Right hindlimb (tissue), 1 donor: ENCODE measurements around the gene KPNA1.
"Not testable (repeated sequence)": the region's sequence is repeated elsewhere in the genome, so short reads cannot be mapped to it uniquely, and the experiment has no call there.

Experiments
- DNase-seq: peaks from one replicate; pipeline ENCODE4 v3.0.0-alpha.2; 2018

Gene KPNA1

DNA sequence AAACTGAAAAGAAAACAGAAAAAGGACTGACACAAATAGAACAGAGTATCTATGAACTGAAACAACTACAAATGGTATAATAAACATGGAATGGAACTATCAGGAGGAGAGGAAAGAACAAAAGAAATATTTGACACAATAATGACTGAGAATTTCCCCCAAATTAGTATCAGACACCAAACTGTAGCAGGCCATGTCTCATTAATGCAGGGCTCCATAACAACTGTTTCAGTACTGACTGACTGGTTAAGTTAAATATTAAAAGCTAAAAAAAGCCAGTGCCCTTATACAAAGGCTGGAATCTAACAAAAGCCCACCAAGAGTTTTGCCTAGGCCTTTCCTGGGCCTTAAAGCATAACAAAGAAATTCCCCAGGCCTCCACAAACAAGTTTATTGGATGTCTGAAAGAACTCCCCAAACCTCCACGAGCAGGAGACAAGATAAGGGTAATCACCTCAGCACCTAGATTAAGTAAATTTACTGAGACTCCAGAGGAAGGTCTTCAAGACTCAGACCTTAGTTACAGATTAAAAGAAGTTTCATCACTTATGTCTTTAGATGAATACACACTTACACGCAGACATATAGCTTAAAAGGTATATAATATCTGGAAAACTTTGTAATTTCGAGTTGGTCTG, 45.7 kb downstream of the KPNA1 start:
- DNase-seq: no peak

DNA sequence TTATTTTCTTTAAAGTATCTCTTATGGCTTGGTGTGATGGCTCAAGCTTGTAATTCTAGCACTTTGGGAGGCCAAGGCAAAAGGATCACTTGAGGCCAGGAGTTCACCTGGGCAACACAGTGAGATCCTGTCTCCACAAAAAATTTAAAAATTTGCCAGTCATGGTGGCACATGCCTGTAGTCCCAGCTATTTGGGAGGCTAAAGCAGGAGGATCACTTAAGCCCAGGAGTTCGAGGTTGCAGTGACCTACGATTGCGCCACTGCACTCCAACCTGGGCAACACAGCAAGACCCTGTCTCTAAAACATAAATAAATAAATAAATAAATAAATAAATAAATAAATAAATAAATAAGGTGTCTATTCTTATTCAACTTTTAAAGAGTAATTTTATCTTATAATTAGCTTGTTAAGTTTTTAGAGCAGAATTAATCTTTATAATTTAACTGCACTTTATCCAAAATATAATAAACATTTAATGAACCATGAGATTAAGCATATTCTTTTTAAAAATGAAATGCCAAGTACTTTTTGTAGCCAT, 48.0 kb downstream of the KPNA1 start:
- DNase-seq: no peak

DNA sequence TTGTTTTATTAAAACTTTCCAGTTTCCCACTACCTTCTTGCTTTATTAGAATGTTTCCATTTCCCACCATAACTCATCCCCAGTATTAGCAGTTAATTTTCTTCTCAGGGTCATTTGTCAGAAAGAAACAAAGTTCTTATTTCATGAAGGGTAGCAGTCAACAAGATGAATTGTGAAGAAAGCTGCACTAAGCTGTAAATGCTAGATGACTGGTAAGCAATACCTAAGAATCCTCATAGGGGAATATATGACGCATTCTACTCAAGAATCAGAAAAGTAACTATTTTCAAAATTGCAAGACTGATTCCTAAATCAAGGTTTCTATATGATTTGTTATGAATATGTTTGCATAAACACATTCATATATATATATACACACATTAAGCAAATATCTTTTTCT, 50.1 kb downstream of the KPNA1 start:
- DNase-seq: no peak

DNA sequence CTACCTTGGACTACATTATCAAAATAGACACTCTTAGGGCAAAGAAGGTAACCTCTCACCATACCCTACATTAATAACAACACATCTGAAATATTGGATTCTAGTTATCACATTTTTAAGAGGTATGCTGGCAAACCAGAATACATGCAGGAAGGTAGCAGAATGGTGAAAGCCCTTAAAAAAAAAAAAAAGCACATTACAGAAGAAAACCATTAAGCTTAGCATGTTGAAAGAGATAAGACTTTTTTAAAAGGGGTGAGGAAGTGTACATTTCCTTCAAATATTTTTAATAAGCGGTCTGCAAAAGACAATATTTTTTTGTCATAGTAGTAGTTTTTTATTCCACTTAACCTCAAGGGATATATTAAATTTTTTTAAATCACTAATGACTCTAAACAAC, 52.3 kb downstream of the KPNA1 start:
- no peak for DNase-seq

DNA sequence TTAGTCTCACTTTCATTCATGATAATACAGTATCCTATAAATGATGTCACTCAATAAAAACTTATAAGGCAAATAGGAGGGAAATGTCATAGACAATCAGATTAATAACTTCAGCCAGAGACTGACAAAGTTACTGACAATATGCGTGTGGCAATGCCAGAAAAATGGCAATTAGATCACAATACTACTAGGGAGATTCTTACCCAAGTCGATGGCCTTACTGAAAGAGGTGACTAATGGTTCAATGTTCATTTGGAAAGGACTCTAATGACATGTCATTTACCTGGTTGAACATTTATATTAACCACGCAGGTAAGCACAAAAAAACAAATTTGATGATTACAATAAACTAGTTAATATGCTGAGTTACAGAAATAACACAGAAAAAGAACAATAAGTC, 52.9 kb downstream of the KPNA1 start:
- no peak for DNase-seq

DNA sequence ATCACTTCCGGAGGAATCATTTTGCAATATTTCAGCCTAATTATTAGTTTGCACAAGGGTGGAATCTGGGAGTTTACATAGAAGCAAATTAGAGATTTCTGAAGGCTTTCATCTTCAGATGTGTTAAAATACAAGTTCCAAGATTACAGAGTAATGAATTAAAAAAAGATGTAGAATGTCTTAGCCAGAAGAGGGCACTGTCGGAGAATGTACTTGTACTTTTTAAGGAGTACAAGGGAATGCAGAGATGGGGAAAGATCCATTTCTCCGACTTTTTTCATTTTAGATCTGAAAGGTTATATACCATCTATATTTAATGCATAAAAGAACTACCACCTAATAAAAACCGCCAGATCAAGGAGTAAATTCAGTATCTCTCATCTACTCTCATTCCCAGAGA, 55.7 kb downstream of the KPNA1 start:
- no peak for DNase-seq

DNA sequence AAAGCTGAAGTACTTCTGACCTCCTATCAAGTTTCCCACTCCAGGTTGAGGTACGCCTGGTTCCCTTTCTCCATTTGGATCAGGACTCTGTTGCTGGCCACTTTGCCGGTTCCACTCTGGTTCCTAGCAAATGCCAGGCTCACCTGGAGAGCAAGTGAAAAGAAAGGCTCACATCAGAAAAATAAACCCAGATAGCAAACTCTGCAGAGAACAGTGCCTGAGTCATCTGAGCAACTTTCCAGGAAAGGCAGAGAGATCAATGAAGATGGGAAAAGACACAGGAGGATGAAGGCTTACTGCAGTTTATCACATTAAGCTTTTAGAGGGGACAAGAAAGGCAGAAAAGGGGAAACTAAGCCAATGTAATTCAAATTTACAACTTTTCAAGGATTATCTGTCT, 57.0 kb downstream of the KPNA1 start:
- no peak for DNase-seq

DNA sequence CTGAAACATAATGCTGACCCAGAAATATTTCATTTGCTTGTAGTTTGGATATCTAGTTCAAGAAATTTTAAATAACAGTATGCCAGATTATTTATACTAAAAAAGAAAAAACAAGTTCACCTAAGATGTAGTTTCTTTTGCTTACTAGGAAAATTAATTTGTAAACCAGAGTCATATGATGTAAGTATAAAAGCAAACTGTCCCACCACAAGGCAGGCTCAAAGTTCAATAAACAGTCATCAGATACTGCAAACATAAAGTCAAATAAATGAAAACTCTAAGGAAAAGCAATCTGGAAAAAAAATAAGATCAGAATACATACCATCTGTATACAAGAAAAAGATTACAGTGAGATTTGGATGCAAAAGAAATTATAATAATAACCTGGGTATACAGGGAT, 58.7 kb downstream of the KPNA1 start:
- DNase-seq: no peak

DNA sequence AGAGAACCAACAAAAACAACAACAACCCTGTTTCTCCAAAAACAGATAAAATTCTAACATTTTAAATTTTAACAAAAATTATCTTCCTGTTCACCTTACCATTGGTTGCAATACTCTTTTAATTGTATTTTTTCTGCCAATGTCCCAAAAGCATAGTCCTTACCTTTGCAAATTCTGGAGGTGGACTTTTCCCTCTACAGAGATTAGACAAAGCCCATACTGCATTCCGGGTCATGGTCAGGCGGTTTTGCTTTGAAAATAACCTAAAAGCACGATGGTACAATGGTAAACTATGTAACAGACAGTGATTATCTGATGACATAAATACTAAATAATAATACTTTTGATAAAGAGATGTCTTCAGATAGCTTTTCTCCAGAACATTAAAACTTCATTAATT, 63.4 kb downstream of the KPNA1 start:
- DNase-seq: no peak

DNA sequence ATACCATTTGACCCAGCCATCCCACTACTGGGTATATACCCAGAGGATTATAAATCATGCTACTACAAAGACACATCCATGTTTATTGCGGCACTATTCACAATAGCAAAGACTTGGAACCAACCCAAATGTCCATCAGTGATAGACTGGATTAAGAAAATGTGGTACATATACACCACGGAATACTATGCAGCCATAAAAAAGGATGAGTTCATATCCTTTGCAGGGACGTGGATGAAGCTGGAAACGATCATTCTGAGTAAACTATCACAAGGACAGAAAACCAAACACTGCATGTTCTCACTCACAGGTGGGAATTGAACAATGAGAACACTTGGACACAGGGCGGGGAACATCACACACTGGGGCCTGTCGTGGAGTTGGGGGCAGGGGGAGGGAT, 66.5 kb downstream of the KPNA1 start:
- not testable (repeated sequence) for DNase-seq

DNA sequence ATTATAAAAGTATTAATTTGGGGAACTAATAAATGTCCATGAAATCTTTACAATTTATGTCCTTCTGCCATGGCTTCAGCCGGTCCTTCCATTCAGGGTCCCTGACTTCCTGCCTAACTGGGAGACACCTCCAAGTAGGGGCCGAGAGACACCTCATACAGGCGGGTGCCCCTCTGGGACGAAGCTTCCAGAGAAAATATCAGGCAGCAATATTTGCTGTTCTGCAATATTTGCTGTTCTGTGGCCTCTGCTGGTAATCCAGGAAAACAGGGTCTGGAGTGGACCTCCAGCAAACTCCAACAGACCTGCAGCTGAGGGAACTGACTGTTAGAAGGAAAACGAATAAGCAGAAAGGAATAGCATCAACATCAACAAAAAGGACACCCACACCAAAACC, 70.2 kb downstream of the KPNA1 start:
- DNase-seq: not testable (repeated sequence)

DNA sequence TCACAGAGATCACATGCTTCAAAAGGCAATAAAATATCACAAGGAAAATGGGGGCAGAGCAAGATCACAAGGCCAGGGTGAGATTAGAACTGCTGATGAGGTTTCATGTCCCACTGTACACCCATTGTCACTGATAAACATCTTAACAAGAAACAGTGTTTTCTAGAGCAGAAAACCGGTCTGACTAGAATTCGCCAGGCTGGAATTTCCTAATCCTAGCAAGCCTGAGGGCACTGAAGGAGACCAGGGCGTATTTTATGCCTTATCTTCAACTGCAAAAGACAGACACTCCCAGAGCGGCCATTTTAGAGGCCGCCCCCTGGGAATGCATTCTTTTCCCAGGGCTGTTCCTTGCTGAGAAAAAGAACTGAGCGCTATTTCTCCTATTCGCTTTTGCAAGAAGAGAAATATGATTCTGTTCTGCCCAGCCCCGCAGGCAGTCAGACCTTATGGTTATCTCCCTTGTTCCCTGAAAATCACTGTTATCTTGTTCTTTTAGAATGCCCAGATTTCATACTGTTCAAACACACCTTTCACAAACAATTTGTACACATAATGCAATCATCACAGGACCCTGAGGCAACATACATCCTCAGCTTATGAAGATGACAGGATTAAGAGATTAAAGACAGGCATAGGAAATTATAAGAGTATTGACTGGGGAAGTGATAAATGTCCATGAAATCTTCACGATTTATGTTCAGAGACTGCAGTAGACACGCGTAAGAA, 70.8 kb downstream of the KPNA1 start:
- DNase-seq: not testable (repeated sequence)

DNA sequence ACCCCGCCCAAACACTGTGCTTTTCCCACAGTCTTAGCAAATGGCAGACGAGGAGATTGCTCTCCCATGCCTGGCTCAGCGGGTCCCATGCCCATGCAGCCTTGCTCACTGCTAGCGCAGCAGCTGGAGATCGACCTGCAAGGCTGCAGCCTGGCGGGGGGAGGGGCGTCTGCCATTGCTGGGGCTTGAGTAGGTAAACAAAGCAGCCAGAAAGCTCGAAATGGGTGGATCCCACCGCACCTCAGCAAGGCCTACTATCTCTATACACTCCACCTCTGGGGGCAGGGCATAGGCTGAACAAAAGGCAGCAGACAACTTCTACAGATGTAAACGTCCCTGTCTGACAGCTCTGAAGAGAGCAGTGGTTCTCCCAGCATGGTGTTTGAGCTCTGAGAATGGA, 71.6 kb downstream of the KPNA1 start:
- DNase-seq: no peak

DNA sequence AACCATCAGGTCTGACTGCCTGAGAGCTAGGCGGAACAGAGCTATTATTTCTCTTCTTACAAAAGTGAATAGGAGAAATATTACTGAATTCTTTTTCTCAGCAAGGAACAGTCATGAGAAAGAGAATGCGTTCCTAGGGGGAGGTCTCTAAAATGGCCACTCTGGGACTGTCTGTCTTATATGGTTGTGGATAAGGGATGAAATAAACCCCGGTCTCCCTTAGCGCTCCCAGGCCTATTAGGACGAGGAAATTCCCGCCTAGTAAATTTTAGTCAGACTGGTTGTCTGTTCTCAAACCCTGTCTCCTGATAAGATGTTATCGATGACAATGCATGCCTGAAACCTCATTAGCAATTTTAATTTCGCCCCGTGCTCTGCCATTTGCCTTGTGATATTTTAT, 78.8 kb downstream of the KPNA1 start:
- DNase-seq: no peak

DNA sequence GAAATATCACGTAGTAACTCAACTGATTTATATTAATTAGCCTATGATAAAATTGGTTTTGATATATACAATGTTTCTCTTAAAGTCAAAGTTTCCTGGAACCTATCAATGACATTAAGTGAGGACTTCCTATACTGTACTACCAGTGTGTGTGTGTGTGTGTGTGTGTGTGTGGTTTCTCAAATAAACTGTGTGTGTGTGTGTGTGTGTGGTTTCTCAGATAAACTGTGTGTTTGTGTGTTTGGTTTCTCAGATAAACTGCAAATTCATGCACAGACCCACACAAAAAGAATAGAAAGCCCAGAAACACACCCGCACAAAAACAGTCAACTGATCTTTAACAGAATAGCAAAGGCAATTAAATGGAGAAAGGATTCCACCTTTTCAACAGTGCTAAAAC, 84.4 kb downstream of the KPNA1 start:
- no peak for DNase-seq

DNA sequence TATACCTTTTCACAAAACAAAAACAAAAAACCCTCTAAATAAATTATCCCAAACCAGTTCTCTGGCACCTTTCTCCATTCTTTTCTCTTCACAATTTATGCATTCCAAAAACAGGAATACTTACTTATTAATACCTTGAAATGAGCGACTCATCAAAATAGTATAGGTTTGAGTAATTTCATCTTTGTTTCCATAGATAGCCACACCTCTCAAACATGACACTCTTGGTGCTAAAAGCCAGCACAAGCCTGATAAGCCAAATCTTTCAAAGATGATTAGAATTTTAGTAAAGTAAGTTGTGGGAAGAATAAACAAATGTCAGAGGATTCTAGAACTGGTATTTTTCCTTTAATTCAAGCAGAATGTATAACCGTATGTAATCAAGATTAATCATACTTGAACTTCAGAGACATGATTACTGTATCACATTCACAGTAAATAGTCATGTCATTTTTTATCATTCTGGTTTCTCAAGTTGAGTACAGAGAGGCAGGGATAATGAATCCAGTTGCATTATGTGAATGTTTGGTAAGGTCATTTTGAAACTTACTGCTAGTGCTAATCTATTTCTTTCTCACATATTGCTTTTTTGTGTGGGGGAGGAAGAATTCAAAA, 86.8 kb downstream of the KPNA1 start:
- no peak for DNase-seq

DNA sequence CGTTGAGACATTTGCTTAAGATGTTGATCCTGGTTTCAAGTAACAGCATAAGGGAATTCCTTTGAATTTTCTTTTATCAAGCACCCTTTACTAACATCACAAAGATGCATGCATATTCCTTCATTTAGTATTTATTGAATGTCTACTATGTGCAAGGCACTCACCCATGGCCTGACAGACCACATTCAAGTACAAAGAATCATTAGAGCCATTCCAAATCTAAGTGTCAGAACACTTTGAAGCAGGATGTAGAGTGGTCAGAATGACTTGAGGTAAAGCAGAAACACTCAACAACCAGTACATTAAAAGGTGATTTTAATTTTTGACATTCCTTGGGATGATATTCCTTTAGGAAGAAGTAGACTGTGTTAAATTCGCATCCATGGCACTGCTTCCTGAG, 92.9 kb downstream of the KPNA1 start:
- no peak for DNase-seq

DNA sequence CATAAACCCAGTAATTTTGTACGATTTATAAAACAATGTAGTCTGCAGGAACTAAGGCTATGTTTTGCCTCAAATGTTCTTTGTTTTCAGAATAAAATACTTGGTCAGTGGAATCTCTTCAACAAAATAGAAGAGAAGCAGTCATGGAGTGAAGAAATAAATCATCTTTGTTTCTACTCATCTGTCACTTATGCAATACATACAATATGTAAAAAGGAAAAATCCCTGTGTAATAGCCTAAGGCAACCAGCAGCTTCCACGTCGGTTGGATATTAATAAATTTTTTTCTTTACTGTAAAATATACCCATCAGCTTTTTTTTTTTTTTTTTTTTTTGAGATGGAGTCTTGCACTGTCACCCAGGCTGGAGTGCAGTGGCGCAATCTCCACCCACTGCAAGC, 93.6 kb downstream of the KPNA1 start:
- no peak for DNase-seq

DNA sequence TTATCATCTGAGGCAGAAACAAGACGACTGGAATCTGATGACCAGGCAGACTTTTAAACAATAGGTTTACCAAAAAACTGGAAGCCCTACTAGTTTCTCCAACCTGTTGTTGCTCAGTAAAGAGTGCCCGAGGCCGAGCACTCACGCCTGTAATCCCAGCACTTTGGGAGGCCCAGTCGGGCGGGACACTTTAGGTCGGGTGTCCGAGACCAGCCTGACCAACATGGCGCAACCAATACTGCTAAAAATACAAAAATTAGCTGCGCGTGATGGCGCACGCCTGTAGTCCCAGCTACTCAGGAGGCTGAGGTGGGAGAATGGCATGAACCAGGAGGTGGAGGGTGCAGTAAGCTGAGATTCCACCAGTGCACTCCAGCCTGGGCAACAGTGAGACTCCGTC, 97.8 kb downstream of the KPNA1 start:
- no peak for DNase-seq

DNA sequence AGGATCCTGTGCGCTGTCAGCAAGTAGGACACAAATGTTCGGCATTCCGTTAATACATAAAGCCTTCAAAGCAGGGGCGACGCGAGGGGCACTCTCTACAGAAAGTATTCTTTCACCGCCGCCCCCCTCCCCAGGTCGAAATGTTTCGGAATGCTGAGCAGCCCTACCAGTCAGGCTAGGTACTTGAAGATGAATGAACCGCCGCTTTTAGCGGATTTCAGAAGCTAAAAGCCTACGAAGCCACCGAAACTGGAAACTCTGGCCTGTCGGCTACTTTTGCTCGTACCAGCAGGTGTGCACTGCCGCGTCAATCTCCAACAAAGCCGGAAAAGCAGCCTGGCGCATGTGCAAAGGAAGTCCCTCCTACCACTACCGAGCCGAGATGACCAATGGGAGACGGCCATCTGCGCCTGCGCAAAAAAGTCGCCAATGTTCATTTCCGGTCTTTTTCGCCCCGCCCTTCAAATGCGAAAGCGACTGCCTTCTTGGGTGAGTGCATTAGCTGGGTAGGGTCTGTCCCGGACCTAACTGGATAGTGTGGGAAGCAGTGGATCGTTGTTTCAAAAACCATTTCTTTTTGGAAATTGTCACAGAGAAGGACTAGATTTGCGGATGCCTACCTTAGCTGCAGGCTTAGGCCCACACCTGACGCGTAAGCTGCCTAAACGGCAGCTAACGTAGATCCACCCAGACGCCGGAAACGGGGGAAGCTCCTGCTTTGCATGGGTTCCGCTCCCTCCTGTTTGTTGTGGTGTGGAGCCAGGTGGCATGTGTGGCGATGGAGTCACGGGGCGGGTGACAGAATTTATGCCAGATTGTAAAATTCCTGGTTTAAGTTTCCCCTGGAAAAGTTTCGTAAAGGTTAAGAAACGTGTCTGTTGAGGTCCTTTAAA, 98.7 kb downstream of the KPNA1 start, which contains the start of gene WDR5B:
Gene WDR5B, minus strand, starts transcription at position 301 of the 893 bp plus-strand sequence. CDS start 534 bp downstream, outside the sequence.
- peak; percentile 99 for DNase-seq

DNA sequence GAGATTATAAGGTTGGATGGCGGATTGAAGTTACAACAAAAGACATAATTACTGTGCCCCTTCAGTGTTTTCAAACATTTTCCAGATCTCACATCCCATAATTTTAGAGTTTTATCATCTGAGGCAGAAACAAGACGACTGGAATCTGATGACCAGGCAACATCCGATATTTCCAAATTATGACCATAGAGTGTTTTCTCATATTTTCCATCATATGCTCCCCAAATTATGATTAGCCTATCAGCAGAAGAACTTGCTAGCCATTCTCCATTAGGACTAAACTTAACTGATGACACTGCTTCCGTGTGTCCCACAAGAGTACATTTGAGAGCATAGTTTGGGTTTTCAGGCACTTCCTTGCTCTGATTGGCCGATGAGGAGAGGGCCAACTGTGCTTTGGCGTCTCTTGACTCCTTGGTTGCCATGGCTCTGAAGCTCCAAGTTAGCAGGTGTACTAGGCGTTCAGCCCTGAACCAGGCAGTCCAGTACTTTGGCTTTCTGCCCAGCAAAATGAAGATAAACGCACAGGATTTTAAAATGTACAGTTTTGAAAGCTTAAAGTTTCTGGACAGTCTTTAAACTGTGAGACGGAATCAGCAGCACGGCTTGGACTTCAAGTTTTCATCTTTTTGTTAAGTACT, 99.5 kb downstream of the KPNA1 start:
- peak; percentile 44 for DNase-seq

DNA sequence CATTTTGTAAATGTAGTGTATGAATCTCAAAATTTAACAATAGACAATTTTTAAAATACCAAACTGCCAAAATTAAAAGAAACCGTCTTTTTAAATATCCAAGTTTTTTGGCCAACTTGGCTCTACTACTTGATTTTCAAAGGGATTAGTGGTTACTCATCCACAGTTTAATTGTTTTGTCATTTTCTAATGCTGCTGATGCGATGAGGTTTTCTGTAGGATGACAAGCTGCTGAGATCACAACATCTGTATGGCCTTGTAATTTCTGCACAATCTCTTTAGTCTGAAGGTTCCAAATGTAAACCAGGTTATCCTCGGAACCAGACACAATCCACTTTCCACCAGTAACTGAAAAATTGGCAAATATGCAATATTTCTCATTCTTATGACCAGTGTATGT, 100.3 kb downstream of the KPNA1 start:
- no peak for DNase-seq
